HEK293 (cell line): ENCODE measurements around the gene CD53.

Source experiments
- OVOL3 ChIP-seq: fragments of 450-650 bp; formaldehyde crosslinking; IDR thresholded peaks from 2 replicates; pipeline ENCODE4 v1.5.1; 2016; ENCODE audit warnings: missing biosample characterization, missing genetic modification characterization
- YY1 ChIP-seq: fragments of 450-650 bp; formaldehyde crosslinking; IDR thresholded peaks from 2 replicates; pipeline ENCODE4 v1.5.1; 2018; ENCODE audit warnings: missing biosample characterization, missing genetic modification characterization
- ZNF175 ChIP-seq: fragments of 450-650 bp; formaldehyde crosslinking; IDR thresholded peaks from 2 replicates; pipeline ENCODE4 v1.5.1; 2016; ENCODE audit warnings: missing biosample characterization, missing genetic modification characterization
- TF ChIP-seq, protein P1 (sequence below): fragments of 450-650 bp; formaldehyde crosslinking; IDR thresholded peaks from 2 replicates; pipeline ENCODE4 v1.5.1; 2016; ENCODE audit warnings: missing biosample characterization, missing genetic modification characterization
- TF ChIP-seq, protein P2 (sequence below): fragments of 450-650 bp; formaldehyde crosslinking; IDR thresholded peaks from 2 replicates; pipeline ENCODE4 v1.5.1; 2016; ENCODE audit warnings: missing biosample characterization, missing genetic modification characterization, low read depth

DNA sequence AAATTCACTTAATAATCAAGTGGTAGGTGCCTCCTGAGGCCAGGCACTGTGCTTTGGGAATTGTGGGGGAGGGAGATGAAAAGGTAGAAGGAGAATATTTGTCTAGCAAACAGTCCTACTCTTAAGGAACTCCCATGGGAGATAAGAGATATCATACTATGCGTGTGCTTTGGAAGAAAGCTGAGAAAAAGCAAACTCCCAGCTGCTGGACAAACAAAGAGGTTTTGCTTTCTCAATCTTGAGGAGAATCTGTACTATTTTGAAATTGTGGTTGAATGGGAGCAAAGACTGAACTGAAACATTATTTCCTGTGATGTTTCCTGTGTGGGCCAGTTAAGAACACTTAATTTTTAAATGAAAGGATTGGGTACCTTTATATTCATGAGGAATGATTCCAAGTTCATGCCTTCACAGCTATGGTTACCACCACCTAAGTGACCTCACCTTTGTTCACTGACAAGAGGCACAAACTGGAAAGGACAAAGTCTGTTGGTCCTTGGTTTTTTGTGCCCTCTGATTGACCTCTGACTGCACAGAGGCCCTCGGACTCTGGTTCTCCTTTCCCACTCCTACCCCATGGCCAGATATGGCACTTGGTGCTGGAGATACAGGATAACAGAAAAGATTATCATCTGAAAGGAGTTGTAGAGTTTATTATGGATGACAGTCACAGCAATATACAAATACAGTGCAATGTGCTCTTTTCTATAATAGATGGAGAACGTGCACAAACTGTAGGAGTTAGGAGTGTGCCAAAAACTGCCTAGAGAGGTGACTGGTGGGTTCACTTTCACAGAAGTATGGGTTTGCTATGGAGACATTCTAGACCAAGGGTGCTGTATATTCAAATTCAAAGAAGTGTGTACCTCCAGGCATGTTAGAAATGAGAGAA lies 1.6 kb downstream of the CD53 start:
- TF ChIP-seq, protein P1, sequence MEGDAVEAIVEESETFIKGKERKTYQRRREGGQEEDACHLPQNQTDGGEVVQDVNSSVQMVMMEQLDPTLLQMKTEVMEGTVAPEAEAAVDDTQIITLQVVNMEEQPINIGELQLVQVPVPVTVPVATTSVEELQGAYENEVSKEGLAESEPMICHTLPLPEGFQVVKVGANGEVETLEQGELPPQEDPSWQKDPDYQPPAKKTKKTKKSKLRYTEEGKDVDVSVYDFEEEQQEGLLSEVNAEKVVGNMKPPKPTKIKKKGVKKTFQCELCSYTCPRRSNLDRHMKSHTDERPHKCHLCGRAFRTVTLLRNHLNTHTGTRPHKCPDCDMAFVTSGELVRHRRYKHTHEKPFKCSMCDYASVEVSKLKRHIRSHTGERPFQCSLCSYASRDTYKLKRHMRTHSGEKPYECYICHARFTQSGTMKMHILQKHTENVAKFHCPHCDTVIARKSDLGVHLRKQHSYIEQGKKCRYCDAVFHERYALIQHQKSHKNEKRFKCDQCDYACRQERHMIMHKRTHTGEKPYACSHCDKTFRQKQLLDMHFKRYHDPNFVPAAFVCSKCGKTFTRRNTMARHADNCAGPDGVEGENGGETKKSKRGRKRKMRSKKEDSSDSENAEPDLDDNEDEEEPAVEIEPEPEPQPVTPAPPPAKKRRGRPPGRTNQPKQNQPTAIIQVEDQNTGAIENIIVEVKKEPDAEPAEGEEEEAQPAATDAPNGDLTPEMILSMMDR (tag by site-specific recombination): no peak
- TF ChIP-seq YY1: no peak
- TF ChIP-seq, protein P2, sequence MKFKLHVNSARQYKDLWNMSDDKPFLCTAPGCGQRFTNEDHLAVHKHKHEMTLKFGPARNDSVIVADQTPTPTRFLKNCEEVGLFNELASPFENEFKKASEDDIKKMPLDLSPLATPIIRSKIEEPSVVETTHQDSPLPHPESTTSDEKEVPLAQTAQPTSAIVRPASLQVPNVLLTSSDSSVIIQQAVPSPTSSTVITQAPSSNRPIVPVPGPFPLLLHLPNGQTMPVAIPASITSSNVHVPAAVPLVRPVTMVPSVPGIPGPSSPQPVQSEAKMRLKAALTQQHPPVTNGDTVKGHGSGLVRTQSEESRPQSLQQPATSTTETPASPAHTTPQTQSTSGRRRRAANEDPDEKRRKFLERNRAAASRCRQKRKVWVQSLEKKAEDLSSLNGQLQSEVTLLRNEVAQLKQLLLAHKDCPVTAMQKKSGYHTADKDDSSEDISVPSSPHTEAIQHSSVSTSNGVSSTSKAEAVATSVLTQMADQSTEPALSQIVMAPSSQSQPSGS (tag by site-specific recombination): no peak
- no peak for TF ChIP-seq OVOL3 (tag by site-specific recombination)
- no peak for TF ChIP-seq ZNF175 (tag by site-specific recombination)
